Measurements from ENCODE around the gene SHB. TPM values are rescaled to one million over a fixed set of nuclear protein-coding genes. Genes with fewer than 3 reads are reported as not detected.
A peak's percentile ranks its signal among the peaks of the same experiment; 100 is the strongest.

SHB gene
- total and polyA plus RNA-seq, 2 donors from 2014 or later: 16.4 to 39.8 TPM

- no peak overlapping the region for H3K4me3 ChIP-seq (ENCODE audit: low read length in 3 of 3)
- intact Hi-C loops (cut with DNase I): no loop called here
- no peak overlapping the region for H3K9ac ChIP-seq (ENCODE audit: low read length in 3 of 3)
- FAIRE-seq: no peak
- no peaks in the 10 kb centered on the region for H3K9me3 ChIP-seq (ENCODE audit: control insufficient read depth in 2 of 3, insufficient read depth in 1 of 3, low read length in 3 of 3)
- no peaks in the 10 kb centered on the region for H3K27me3 ChIP-seq (ENCODE audit: control insufficient read depth, insufficient read depth, low read length)
- H3K4me1 ChIP-seq (ENCODE audit: control insufficient read depth in 2 of 3, insufficient read depth in 2 of 3, low read depth in 1 of 3, low read length in 3 of 3): peaks cover 5 to 19% (median 14%) of the 10 kb centered on the region in 3 donors
- DNase-seq: no peak
- no peak for TF ChIP-seq CTCF (IDR thresholded peaks at IDR 0.05; ENCODE audit: borderline replicate concordance, extremely low read depth, insufficient read depth)
- H3K27ac ChIP-seq (ENCODE audit: low read depth in 2 of 2, low read length in 2 of 2): no peak overlapping the region
- peaks cover 0 to 6% (median 0%) of the 10 kb centered on the region in 3 donors for H3K36me3 ChIP-seq (ENCODE audit: control insufficient read depth in 2 of 3, insufficient read depth in 3 of 3, low read length in 3 of 3)
These were observed 132.7 kb downstream of the SHB start for GRCh38 chr9:37936376-37936775.

GRCh38 chr9:37935096-37935495 lies 133.9 kb downstream of the SHB start:
- intact Hi-C loops (cut with DNase I): no loop called here
- Histone ChIP-seq H3K4me3 (ENCODE audit: low read length in 3 of 3) (no peak overlapping the region), H3K4me1 (ENCODE audit: control insufficient read depth in 2 of 3, insufficient read depth in 2 of 3, low read depth in 1 of 3, low read length in 3 of 3) (peaks cover 5 to 19% (median 14%) of the 10 kb centered on the region in 3 donors), H3K9ac (ENCODE audit: low read length in 3 of 3) (no peak overlapping the region), H3K27ac (ENCODE audit: low read depth in 2 of 2, low read length in 2 of 2) (no peak overlapping the region), H3K9me3 (ENCODE audit: control insufficient read depth in 2 of 3, insufficient read depth in 1 of 3, low read length in 3 of 3) (no peaks in the 10 kb centered on the region), H3K27me3 (ENCODE audit: control insufficient read depth, insufficient read depth, low read length) (no peaks in the 10 kb centered on the region), H3K36me3 (ENCODE audit: control insufficient read depth in 2 of 3, insufficient read depth in 3 of 3, low read length in 3 of 3) (no peaks in the 10 kb centered on the region)
- DNase-seq (no peak), FAIRE-seq (no peak)
- TF ChIP-seq CTCF (IDR thresholded peaks at IDR 0.05; ENCODE audit: borderline replicate concordance, extremely low read depth, insufficient read depth): no peak

- H3K27ac ChIP-seq (ENCODE audit: low read depth in 2 of 2, low read length in 2 of 2): no peak overlapping the region
- FAIRE-seq (no peak), DNase-seq (no peak)
- no peak for TF ChIP-seq CTCF (IDR thresholded peaks at IDR 0.05; ENCODE audit: borderline replicate concordance, extremely low read depth, insufficient read depth)
- intact Hi-C loops (cut with DNase I): no loop called here
- no peak overlapping the region for H3K4me3 ChIP-seq (ENCODE audit: low read length in 3 of 3)
- no peaks in the 10 kb centered on the region for H3K36me3 ChIP-seq (ENCODE audit: control insufficient read depth in 2 of 3, insufficient read depth in 3 of 3, low read length in 3 of 3)
- no peaks in the 10 kb centered on the region for H3K9me3 ChIP-seq (ENCODE audit: control insufficient read depth in 2 of 3, insufficient read depth in 1 of 3, low read length in 3 of 3)
- H3K27me3 ChIP-seq (ENCODE audit: control insufficient read depth, insufficient read depth, low read length): no peaks in the 10 kb centered on the region
- peaks cover 0 to 14% (median 12%) of the 10 kb centered on the region in 3 donors for H3K4me1 ChIP-seq (ENCODE audit: control insufficient read depth in 2 of 3, insufficient read depth in 2 of 3, low read depth in 1 of 3, low read length in 3 of 3)
- H3K9ac ChIP-seq (ENCODE audit: low read length in 3 of 3): no peak overlapping the region
These were observed 137.4 kb downstream of the SHB start for GRCh38 chr9:37931592-37931991.

GRCh38 chr9:37929441-37929895 lies 139.6 kb downstream of the SHB start:
- Histone ChIP-seq H3K27ac (ENCODE audit: low read depth in 2 of 2, low read length in 2 of 2) (no peak overlapping the region), H3K4me1 (ENCODE audit: control insufficient read depth in 2 of 3, insufficient read depth in 2 of 3, low read depth in 1 of 3, low read length in 3 of 3) (peaks cover 0 to 21% (median 21%) of the 10 kb centered on the region in 3 donors), H3K9ac (ENCODE audit: low read length in 3 of 3) (no peak overlapping the region), H3K36me3 (ENCODE audit: control insufficient read depth in 2 of 3, insufficient read depth in 3 of 3, low read length in 3 of 3) (no peaks in the 10 kb centered on the region), H3K4me3 (ENCODE audit: low read length in 3 of 3) (no peak overlapping the region), H3K27me3 (ENCODE audit: control insufficient read depth, insufficient read depth, low read length) (no peaks in the 10 kb centered on the region), H3K9me3 (ENCODE audit: control insufficient read depth in 2 of 3, insufficient read depth in 1 of 3, low read length in 3 of 3) (no peaks in the 10 kb centered on the region)
- TF ChIP-seq CTCF (IDR thresholded peaks at IDR 0.05; ENCODE audit: borderline replicate concordance, extremely low read depth, insufficient read depth): no peak
- DNase-seq (peak in 1 of 5 donors; percentile 61), FAIRE-seq (no peak)
- intact Hi-C loops (cut with DNase I): no loop called here
